Fibroblast of lung (primary cell): ENCODE measurements around the gene CLASP1. TPM values are rescaled to one million over a fixed set of nuclear protein-coding genes. Genes with fewer than 3 reads are reported as not detected.
A peak's percentile ranks its signal among the peaks of the same experiment; 100 is the strongest.

Experiments
- DNase-seq, 2 donors: peaks; one replicate each; pipeline versions ENCODE4 v3.0.0 to v3.0.0-alpha.2; 2010; ENCODE audit warnings: low read depth in 2 of 2
- H2AFZ ChIP-seq: 2 replicates; pipeline ENCODE4 v1.5.1; 2012; ENCODE audit warnings: low read length, control low read depth, inconsistent platforms
- H3K27ac ChIP-seq: 2 replicates; pipeline ENCODE4 v1.5.1; 2011; ENCODE audit warnings: low read length, control low read depth; ENCODE audit not compliant: insufficient read depth
- H3K27me3 ChIP-seq: 2 replicates; pipeline ENCODE4 v1.5.1; 2011; ENCODE audit warnings: mild to moderate bottlenecking, low read length; ENCODE audit not compliant: control insufficient read depth, insufficient read depth
- H3K36me3 ChIP-seq: 2 replicates; pipeline ENCODE4 v1.5.1; 2011; ENCODE audit warnings: low read length; ENCODE audit not compliant: control insufficient read depth, insufficient read depth
- H3K4me1 ChIP-seq: 2 replicates; pipeline ENCODE4 v1.5.1; 2011; ENCODE audit warnings: low read length; ENCODE audit not compliant: control insufficient read depth, insufficient read depth; ENCODE audit errors: extremely low read depth
- H3K4me2 ChIP-seq: 2 replicates; pipeline ENCODE4 v1.5.1; 2011; ENCODE audit warnings: low read length, control low read depth; ENCODE audit not compliant: insufficient read depth; ENCODE audit errors: extremely low read depth
- H3K4me3 ChIP-seq, 4 experiments: fragments of 200-600 bp in 1 of 4; sonication (generic) in 1 of 4; replicated peaks in 1 of 4; 2 replicates each; pipeline ENCODE4 v1.5.1; 2011 to 2016; ENCODE audit warnings: low read length in 4 of 4, low read depth in 3 of 4, mild to moderate bottlenecking in 3 of 4, control low read depth in 2 of 4, inconsistent platforms in 1 of 4, mixed read lengths in 1 of 4; ENCODE audit not compliant: insufficient read depth in 1 of 4; ENCODE audit errors: control extremely low read depth in 1 of 4
- H3K79me2 ChIP-seq: 2 replicates; pipeline ENCODE4 v1.5.1; 2012; ENCODE audit warnings: mild to moderate bottlenecking, low read length, inconsistent platforms; ENCODE audit not compliant: control insufficient read depth, insufficient read depth
- H3K9ac ChIP-seq: 2 replicates; pipeline ENCODE4 v1.5.1; 2011; ENCODE audit warnings: mild to moderate bottlenecking, low read length, control low read depth; ENCODE audit not compliant: insufficient read depth
- H3K9me3 ChIP-seq: 2 replicates; pipeline ENCODE4 v1.5.1; 2012; ENCODE audit warnings: low read depth, low read length; ENCODE audit not compliant: control insufficient read depth, insufficient read depth
- H4K20me1 ChIP-seq: 2 replicates; pipeline ENCODE4 v1.5.1; 2011; ENCODE audit warnings: low read length; ENCODE audit not compliant: control insufficient read depth, insufficient read depth; ENCODE audit errors: extremely low read depth
- EZH2 ChIP-seq: IDR thresholded peaks from 2 replicates; pipeline ENCODE4 v1.5.1; 2012; ENCODE audit warnings: low read length, control low read depth, mild to moderate bottlenecking; ENCODE audit errors: missing control alignments
- polyA plus RNA-seq, 2 donors: library from polyadenylated mRNA; depleted of rRNA in 1 of 2; stranded (reverse) in 1 of 2; unstranded in 1 of 2; fragments of >200 nt; gene quantifications; 2 replicates each; pipeline ENCODE4 v1.2.1, GENCODE V29; 2011 to 2012; ENCODE audit warnings: missing spikeins in 1 of 2
- total RNA-seq: library from RNA; depleted of rRNA; stranded (reverse); fragments of >200 nt; gene quantifications from 2 replicates; pipeline ENCODE4 v1.2.1, GENCODE V29; 2014
- TF ChIP-seq, protein P1 (sequence below), 2 donors: IDR thresholded peaks in 1 of 2; conservative IDR thresholded peaks in 1 of 2; 1 replicate in 1 of 2; 2 replicates in 1 of 2; pipeline ENCODE4 v1.5.1; 2011 to 2012; ENCODE audit warnings: low read length in 2 of 2, control low read depth in 1 of 2, inconsistent platforms in 1 of 2, low read depth in 1 of 2, mild to moderate bottlenecking in 1 of 2

The CLASP1 gene
- total and polyA plus RNA-seq, 2 donors (not counting 1 experiment from before 2014, with no cell fraction given) = 6.0 to 48.4 TPM

DNA sequence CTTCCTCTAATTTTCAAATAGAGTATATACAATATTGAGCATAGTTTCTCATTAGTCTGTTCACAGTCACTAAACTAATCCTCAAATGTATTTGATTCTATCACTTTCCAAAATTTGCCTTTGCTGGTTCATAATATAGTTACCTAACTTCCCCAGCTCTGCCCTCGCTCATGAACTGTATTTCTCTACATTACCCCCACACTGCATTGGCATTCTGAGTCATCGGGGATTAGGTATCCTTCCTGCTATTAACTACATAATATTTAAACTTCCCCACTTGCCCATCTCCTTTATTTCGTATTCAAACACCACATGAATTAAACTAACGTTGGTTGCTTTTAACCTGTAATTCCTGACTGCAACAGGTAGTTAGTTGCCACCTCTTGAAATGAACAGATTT is 14.8 kb upstream of the CLASP1 start:
- H3K4me2 ChIP-seq = no peak overlapping the region
- H3K4me1 ChIP-seq = no peaks in the 10 kb centered on the region
- H3K27ac ChIP-seq = no peak overlapping the region
- H3K36me3 ChIP-seq = no peaks in the 10 kb centered on the region
- no peaks in the 10 kb centered on the region for H3K79me2 ChIP-seq
- H3K9ac ChIP-seq = no peak overlapping the region
- H3K27me3 ChIP-seq = no peaks in the 10 kb centered on the region
- no peaks in the 10 kb centered on the region for H4K20me1 ChIP-seq
- no peaks in the 10 kb centered on the region for H3K9me3 ChIP-seq
- TF ChIP-seq, protein P1, sequence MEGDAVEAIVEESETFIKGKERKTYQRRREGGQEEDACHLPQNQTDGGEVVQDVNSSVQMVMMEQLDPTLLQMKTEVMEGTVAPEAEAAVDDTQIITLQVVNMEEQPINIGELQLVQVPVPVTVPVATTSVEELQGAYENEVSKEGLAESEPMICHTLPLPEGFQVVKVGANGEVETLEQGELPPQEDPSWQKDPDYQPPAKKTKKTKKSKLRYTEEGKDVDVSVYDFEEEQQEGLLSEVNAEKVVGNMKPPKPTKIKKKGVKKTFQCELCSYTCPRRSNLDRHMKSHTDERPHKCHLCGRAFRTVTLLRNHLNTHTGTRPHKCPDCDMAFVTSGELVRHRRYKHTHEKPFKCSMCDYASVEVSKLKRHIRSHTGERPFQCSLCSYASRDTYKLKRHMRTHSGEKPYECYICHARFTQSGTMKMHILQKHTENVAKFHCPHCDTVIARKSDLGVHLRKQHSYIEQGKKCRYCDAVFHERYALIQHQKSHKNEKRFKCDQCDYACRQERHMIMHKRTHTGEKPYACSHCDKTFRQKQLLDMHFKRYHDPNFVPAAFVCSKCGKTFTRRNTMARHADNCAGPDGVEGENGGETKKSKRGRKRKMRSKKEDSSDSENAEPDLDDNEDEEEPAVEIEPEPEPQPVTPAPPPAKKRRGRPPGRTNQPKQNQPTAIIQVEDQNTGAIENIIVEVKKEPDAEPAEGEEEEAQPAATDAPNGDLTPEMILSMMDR (conservative IDR thresholded peaks at IDR 0.05 in 1 of 2, IDR thresholded peaks at IDR 0.05 in 1 of 2; ENCODE audit: low read depth in 1 of 2, low read length in 2 of 2) = no peak
- TF ChIP-seq EZH2 = no peak
- H3K4me3 ChIP-seq = no peak overlapping the region
- H2AFZ ChIP-seq = no peak overlapping the region
- DNase-seq = no peak

DNA sequence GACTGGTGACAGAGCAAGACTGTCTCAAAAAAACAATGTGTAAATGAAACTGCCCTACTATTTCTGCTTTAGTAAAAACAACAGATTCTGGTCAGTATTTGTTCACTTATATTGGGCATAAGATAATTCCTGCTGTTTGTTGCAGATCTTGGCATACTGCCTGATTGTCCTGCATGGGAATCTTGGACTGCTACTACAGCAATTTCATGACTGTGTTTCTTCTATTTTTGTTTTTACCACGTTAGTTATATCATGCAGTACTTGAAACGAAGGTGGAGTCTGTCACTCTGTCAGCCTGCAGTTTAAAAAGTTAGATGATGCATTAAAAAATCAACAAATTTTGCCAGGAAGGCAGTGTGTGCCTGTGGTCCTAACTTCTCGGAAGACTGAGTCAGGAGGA is 14.2 kb upstream of the CLASP1 start:
- H3K9ac ChIP-seq = no peak overlapping the region
- H4K20me1 ChIP-seq = no peaks in the 10 kb centered on the region
- no peaks in the 10 kb centered on the region for H3K36me3 ChIP-seq
- H3K27ac ChIP-seq = no peak overlapping the region
- no peaks in the 10 kb centered on the region for H3K9me3 ChIP-seq
- no peak overlapping the region for H3K4me2 ChIP-seq
- H3K27me3 ChIP-seq = no peaks in the 10 kb centered on the region
- H3K79me2 ChIP-seq = no peaks in the 10 kb centered on the region
- no peaks in the 10 kb centered on the region for H3K4me1 ChIP-seq
- no peak for DNase-seq
- H2AFZ ChIP-seq = no peak overlapping the region
- no peak for TF ChIP-seq EZH2
- TF ChIP-seq, protein P1 (conservative IDR thresholded peaks at IDR 0.05 in 1 of 2, IDR thresholded peaks at IDR 0.05 in 1 of 2; ENCODE audit: low read depth in 1 of 2, low read length in 2 of 2) = no peak
- no peak overlapping the region for H3K4me3 ChIP-seq

DNA sequence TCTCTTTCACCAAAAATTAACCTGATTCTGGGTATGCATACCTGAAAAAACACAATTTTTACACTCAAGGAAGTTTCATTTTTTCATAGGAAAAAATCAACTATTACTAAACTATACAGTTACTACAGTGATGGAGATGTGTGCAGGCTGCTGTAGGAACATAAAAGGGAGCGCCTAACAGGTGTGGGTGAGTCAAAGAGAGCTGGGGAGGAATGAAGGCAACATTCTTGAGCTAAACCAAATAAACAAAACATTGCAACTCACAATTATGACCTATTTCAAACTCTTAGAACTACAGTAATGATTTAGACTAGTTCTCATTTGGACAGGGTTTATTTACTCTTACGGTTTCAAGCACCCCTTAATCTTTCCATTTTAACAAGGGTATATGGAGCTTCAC is 13.4 kb upstream of the CLASP1 start:
- Histone ChIP-seq H3K4me2 (no peak overlapping the region), H3K9me3 (no peaks in the 10 kb centered on the region), H3K4me3 (no peak overlapping the region), H3K79me2 (no peaks in the 10 kb centered on the region), H3K27me3 (no peaks in the 10 kb centered on the region), H3K27ac (no peak overlapping the region), H2AFZ (no peak overlapping the region), H3K9ac (no peak overlapping the region), H4K20me1 (no peaks in the 10 kb centered on the region), H3K4me1 (no peaks in the 10 kb centered on the region), H3K36me3 (no peaks in the 10 kb centered on the region)
- TF ChIP-seq, protein P1 (conservative IDR thresholded peaks at IDR 0.05 in 1 of 2, IDR thresholded peaks at IDR 0.05 in 1 of 2; ENCODE audit: low read depth in 1 of 2, low read length in 2 of 2) = no peak
- no peak for TF ChIP-seq EZH2
- DNase-seq = peak in 1 of 2 donors; percentile 13
